Pancreas (tissue), 10 donors: ENCODE results near the gene SDK1. TPM values are rescaled to one million over a fixed set of nuclear protein-coding genes. Genes with fewer than 3 reads are reported as not detected.

ENCODE experiments used
- ATAC-seq, 4 donors: fragments of 200-7000 bp; cut with Tn5 transposase; one replicate each; pipeline versions ENCODE4 v1.8.0 to v1.9.1; 2020; ENCODE audit warnings: mild to moderate bottlenecking in 4 of 4, moderate library complexity in 4 of 4
- DNase-seq, 6 donors: peaks; one replicate each; pipeline ENCODE4 v3.0.0-alpha.2; 2020
- FAIRE-seq: peaks from 2 replicates; lab custom pipeline; 2012; peaks lifted over from hg19 to GRCh38; lab: Jason Lieb, UNC
- H3K27ac ChIP-seq, 4 donors: fragments of 200-600 bp; sonication (generic); 1 replicate in 3 of 4; 2 replicates in 1 of 4; pipeline versions ENCODE4 v1.5.0 to v1.8.0; 2020
- H3K27me3 ChIP-seq, 4 donors: fragments of 200-600 bp; one replicate each; pipeline ENCODE4 v1.8.0; 2021
- H3K36me3 ChIP-seq, 3 donors: fragments of 200-600 bp; sonication (generic) in 1 of 3; one replicate each; pipeline versions ENCODE4 v1.5.0 to v1.8.0; 2020 to 2021
- H3K4me1 ChIP-seq, 3 donors: fragments of 200-600 bp; one replicate each; pipeline ENCODE4 v1.8.0; 2021
- H3K4me3 ChIP-seq, 4 donors: fragments of 200-600 bp; sonication (generic) in 2 of 4; one replicate each; pipeline versions ENCODE4 v1.5.0 to v1.8.0; 2020 to 2021
- H3K9me3 ChIP-seq, 4 donors: fragments of 200-600 bp; one replicate each; pipeline ENCODE4 v1.8.0; 2021
- WGBS, 2 donors: extraction: QIAGEN DNeasy Blood & Tissue Kit; methylation state at CpG; one replicate each; pipeline ENCODE4 v1.1.7; 2013; 5-methylcytosine and 5-hydroxymethylcytosine counted together
- intact Hi-C, 3 donors: fragments of 100-400 bp; cut with DNase I; formaldehyde crosslinking; loops; one replicate each; pipeline versions ENCODE4 v1.11.1 to v1.14.2; 2022
- polyA plus RNA-seq, 2 donors: library from polyadenylated mRNA; stranded (reverse); fragments of 200-250 nt; gene quantifications; one replicate each; pipeline ENCODE4 v1.2.3, GENCODE V29; 2013
- total RNA-seq, 6 donors: library from RNA; stranded (reverse); fragmentation: NEBNext Ultra II Directional in 4 of 6; extraction: Animal tissue kit (Norgen Biotek cat#: 25700) in 4 of 6; gene quantifications; one replicate each; pipeline versions ENCODE4 v1.2.1 to v1.2.4, GENCODE V29; 2021 to 2023
- TF ChIP-seq, protein P1 (sequence below), 4 donors: fragments of 200-600 bp; sonication (generic) in 3 of 4; IDR thresholded peaks; one replicate each; pipeline versions ENCODE4 v1.5.0 to v1.8.0; 2021; ENCODE audit warnings: antibody characterized with exemption in 4 of 4
- donor health status: healthy with polysubstance abuse.
- donor health status: DM: no; HTN: no; CAD: no; lungs with moderate emphysema.
- donor health status: DM: no; HTN: no; CAD: no.
- donor health status: control.
- donor health status: control.
- donor health status: Bipolar disorder and iron deficiency.
- donor health status: DM: yes; HTN: yes; CAD: no.
- donor health status: DM: no; HTN: no; CAD: no.
- donor health status: DM: no; HTN: no; CAD: no.
- donor health status: DM: yes; HTN: yes; CAD: no.

SDK1 gene
- total and polyA plus RNA-seq, 8 donors = 10.8 to 30.8 (median 19.8) TPM

DNA sequence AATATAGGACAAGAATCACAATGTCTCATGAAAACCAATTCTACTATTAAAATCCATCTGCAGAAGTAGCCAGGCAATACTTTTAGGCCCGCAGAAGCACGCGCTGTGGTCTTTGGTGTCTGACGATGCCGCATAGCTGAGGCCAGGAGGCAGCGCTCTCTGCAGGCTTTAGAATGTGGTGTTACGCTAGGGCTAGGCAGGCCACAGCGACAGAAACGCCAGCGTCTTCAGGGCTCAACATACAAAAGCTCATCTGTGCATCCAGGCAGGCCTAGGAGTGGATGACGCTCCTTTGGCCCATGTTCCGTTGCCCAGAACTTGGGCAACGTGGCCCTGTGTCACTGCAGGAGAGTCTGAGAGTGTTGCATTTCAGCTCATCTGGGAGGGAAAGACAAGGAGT is 779.9 kb downstream of the SDK1 start:
- DNase-seq (no peak), ATAC-seq (no peak), FAIRE-seq (no peak)
- Histone ChIP-seq H3K36me3 (no peaks in the 10 kb centered on the region), H3K27me3 (no peaks in the 10 kb centered on the region), H3K4me1 (no peaks in the 10 kb centered on the region), H3K27ac (no peak overlapping the region), H3K4me3 (no peak overlapping the region), H3K9me3 (no peaks in the 10 kb centered on the region)
- WGBS, 2 donors = 95 to 96% methylated on average over 13 of the region's 13 CpGs
- TF ChIP-seq, protein P1, sequence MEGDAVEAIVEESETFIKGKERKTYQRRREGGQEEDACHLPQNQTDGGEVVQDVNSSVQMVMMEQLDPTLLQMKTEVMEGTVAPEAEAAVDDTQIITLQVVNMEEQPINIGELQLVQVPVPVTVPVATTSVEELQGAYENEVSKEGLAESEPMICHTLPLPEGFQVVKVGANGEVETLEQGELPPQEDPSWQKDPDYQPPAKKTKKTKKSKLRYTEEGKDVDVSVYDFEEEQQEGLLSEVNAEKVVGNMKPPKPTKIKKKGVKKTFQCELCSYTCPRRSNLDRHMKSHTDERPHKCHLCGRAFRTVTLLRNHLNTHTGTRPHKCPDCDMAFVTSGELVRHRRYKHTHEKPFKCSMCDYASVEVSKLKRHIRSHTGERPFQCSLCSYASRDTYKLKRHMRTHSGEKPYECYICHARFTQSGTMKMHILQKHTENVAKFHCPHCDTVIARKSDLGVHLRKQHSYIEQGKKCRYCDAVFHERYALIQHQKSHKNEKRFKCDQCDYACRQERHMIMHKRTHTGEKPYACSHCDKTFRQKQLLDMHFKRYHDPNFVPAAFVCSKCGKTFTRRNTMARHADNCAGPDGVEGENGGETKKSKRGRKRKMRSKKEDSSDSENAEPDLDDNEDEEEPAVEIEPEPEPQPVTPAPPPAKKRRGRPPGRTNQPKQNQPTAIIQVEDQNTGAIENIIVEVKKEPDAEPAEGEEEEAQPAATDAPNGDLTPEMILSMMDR (IDR thresholded peaks at IDR 0.05) = no peak
- intact Hi-C loops = no loop called here

DNA sequence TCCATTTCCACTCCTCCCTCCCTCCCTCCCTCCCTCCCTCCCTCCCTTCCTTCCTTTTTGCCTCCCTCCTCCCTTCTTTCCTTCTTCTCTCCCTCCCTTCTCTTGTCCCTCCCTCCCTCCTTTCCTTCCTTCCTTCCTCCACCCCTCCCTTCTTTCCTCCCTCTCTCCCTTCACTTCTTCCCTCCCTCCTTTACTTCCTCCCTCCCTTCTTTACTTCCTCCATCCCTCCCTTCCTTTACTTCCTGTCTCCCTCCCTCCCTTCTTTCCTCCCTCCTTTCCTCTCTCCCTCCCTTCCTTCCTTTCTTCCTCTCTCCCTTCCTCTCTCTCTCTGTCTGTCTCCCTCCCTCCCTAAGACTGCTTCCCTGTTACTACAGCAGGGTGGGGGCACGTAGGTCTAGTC is 782.5 kb downstream of the SDK1 start:
- H3K27ac ChIP-seq = no peak overlapping the region
- ATAC-seq (no peak), DNase-seq (no peak), FAIRE-seq (no peak)
- intact Hi-C loops = no loop called here
- 99 to 100% methylated on average over 1 of the region's 1 CpG for WGBS, 2 donors
- no peaks in the 10 kb centered on the region for H3K27me3 ChIP-seq
- H3K36me3 ChIP-seq = no peaks in the 10 kb centered on the region
- no peak overlapping the region for H3K4me3 ChIP-seq
- TF ChIP-seq, protein P1 (IDR thresholded peaks at IDR 0.05) = no peak
- H3K4me1 ChIP-seq = no peaks in the 10 kb centered on the region
- no peaks in the 10 kb centered on the region for H3K9me3 ChIP-seq

DNA sequence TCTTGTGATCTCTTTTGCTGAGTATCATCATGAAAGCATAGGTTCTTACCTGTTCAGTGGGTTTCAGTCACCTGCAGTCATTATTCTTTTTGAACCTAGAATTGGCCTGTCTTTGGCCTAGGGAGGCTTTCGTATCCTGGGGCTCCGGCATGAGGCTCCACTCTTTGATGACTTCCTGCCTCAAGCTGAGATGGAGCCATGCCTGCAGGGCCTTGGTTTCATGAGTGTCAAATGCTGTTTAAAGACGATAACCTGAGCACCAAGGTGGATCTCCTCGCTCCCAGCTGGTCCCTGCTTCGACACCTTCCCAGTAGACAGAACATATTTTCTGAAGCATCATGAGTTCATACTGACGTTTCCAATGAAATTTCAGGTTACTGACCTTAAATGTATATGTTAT is 783.2 kb downstream of the SDK1 start:
- FAIRE-seq = no peak
- WGBS, 2 donors = 94 to 95% methylated on average over 6 of the region's 6 CpGs
- TF ChIP-seq, protein P1 (IDR thresholded peaks at IDR 0.05) = no peak

DNA sequence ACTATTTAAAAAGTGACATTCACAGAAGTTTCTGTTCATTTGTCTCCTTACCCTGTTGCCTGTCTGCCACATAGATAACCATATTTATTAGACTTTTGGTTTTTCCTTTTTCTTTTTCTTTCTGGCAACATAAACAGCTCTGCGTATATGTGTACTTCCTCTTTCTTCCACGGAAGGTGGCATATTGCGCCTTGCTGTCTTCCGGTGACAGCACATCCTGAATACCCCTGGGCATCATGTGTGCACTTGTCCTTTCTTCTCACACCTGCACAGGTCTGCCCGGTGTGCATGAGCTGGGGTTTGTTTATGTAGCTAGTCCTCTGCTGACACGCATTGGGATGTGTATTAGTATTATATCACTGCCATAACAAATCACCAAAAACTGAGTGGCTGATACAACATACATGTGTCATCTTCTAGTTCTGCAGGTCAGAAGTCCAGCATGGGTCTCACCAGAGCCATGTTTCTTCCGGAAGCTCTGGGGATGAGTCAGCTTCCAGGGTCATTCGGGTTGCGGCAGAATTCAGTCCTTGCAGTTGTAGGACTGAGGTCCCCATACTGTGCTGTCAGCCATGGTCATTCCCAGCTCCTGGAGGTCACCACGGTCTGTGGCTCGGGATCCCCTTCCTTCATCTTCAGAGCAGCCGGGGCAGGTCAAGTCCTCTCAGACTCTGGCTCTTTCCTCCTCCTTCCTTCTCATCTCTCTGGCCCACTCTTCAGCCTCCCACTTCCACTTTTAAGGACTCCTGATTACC is 785.1 kb downstream of the SDK1 start:
- Histone ChIP-seq H3K36me3 (no peaks in the 10 kb centered on the region), H3K4me1 (no peaks in the 10 kb centered on the region), H3K4me3 (no peak overlapping the region), H3K27me3 (no peaks in the 10 kb centered on the region), H3K27ac (no peak overlapping the region), H3K9me3 (no peaks in the 10 kb centered on the region)
- FAIRE-seq = no peak
- no peak for ATAC-seq
- 94 to 95% methylated on average over 12 of the region's 12 CpGs for WGBS, 2 donors
- no peak for DNase-seq
- intact Hi-C loops = no loop called here
- TF ChIP-seq, protein P1 (IDR thresholded peaks at IDR 0.05) = no peak

More for the DNA sequence above, 783.2 kb downstream of the SDK1 start:
- no peaks in the 10 kb centered on the region for H3K9me3 ChIP-seq
- DNase-seq (no peak), ATAC-seq (no peak)
- no peak overlapping the region for H3K4me3 ChIP-seq
- H3K27me3 ChIP-seq = no peaks in the 10 kb centered on the region
- no peaks in the 10 kb centered on the region for H3K4me1 ChIP-seq
- intact Hi-C loops = no loop called here
- H3K27ac ChIP-seq = no peak overlapping the region
- no peaks in the 10 kb centered on the region for H3K36me3 ChIP-seq

DNA sequence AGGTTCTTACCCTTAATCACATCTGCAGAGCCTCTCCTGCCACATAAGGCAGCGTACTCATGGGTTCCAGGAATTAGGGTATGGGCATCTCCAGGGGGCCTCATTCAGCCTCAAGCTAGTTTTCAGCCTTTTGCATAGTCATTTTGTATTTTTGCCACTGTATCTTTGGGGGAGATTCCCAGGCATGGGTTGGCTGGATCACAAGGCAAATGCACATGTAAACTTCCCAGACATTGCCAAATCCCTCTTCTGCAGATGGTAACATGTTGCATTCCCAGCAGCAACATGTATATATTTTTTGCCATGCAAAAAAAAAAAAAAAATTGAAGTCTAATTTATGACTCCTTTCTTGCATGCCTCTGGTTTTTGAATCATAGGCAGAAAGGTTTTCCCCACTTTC is 785.7 kb downstream of the SDK1 start:
- H3K36me3 ChIP-seq = no peaks in the 10 kb centered on the region
- TF ChIP-seq, protein P1 (IDR thresholded peaks at IDR 0.05) = no peak
- ATAC-seq (no peak), FAIRE-seq (no peak), DNase-seq (no peak)
- intact Hi-C loops = no loop called here
- no peaks in the 10 kb centered on the region for H3K27me3 ChIP-seq
- H3K27ac ChIP-seq = no peak overlapping the region
- no peaks in the 10 kb centered on the region for H3K4me1 ChIP-seq
- no peak overlapping the region for H3K4me3 ChIP-seq
- H3K9me3 ChIP-seq = no peaks in the 10 kb centered on the region
- WGBS, 2 donors = 93 to 100% methylated on average over 1 of the region's 1 CpG
